HG03558 (cell line): ENCODE results near the gene CCL1.
A peak's percentile ranks its signal among the peaks of the same experiment; 100 is the strongest.

ENCODE experiments used
- ATAC-seq: cut with Tn5 transposase; IDR thresholded peaks from one replicate; pipeline ENCODE4 v1.9.1; 2021; ENCODE audit warnings: moderate number of reproducible peaks; ENCODE audit not compliant: unreplicated experiment; ENCODE audit errors: extremely low read depth

CCL1 gene

DNA sequence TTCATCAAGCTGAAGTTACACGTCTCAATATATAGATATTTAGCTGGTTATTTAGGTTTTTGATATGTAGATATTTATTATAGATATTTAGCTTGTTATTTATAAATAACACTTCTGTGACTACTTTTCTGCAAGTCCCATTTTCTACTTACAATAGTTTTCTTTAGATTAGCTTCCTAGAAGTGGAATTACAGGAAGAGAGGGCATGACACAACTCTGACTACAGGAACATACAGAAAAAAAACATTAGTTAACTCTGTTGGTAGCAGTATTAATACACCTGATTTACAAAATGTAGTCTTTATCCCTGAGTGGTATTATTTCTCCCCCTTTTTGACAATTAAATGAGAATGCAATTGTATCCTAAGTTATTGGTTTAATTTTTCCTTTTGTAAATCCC, 21.2 kb upstream of the CCL1 start:
- ATAC-seq, result no peak

- no peak for ATAC-seq
Measured at GRCh38 chr17:34383216-34383615, 20.2 kb upstream of the CCL1 start.

- no peak for ATAC-seq
Measured at GRCh38 chr17:34382621-34383124, 19.6 kb upstream of the CCL1 start.

- ATAC-seq, result no peak
Measured at GRCh38 chr17:34379868-34380267, 16.8 kb upstream of the CCL1 start.

- peak; percentile 47 for ATAC-seq
Measured at GRCh38 chr17:34378664-34379101, 15.7 kb upstream of the CCL1 start.

- no peak for ATAC-seq
Measured at GRCh38 chr17:34377078-34377823, 14.2 kb upstream of the CCL1 start.

DNA sequence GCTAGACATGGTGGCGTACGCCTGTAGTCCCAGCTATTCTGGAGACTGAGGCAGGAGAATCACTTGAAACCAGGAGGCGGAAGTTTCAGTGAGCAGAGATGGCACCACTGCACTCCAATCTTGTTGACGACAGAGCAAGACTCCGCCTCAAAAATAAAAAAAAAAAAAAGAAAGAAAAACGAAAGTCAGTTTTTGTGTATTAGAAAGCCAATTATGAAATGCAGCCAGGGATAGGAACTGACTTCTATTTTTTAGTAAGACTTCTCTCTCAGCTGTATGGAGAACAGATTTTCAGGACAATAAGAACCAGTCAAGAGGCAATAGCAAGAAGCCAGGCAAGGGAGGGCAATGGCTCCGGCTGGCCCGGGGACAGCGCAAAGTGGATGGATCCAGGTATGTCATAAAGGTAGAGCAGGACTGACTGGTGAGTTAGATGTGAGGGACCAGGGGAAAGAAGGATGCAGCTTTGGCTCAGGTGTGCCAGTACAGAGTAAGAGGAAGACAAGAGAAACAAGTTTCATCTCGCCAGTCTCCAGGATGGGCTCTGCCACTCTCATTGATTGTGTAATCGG, 12.5 kb upstream of the CCL1 start:
- ATAC-seq, result no peak

- ATAC-seq, result no peak
Measured at GRCh38 chr17:34374457-34374856, 11.4 kb upstream of the CCL1 start.

DNA sequence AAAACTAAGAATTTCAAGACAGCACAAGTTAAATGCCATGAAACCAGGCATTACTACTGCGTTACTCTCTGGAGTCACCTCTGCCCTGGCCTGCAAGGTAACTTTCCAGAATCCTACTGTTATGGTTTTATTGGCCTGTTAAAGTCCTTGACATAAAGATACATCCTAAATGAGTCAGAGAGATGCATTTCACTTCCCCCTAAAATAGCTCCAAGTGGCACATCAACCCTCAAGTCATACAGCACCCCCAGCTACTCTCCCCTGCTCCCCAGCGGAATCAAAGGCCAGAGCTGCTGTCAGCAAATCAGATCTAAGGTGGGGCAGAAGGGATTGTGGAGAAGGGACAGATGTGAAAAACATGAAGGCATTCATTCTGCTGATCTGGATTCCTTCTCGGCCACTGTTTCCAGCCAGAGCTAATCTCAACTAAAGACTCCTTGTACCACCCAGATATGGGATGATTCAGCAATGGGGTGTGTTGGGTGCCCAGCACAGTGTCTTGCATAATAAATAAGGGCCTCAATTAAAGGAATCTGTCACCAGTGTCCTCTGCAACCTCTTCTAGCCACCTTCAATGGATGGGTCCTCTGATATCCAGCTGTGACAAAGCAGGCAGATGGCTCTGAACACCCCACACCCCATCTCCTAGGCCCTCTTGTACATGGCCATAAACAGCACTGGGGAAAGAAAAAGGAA, 8.5 kb upstream of the CCL1 start:
- no peak for ATAC-seq

- no peak for ATAC-seq
Measured at GRCh38 chr17:34370997-34371395, 8.0 kb upstream of the CCL1 start.

DNA sequence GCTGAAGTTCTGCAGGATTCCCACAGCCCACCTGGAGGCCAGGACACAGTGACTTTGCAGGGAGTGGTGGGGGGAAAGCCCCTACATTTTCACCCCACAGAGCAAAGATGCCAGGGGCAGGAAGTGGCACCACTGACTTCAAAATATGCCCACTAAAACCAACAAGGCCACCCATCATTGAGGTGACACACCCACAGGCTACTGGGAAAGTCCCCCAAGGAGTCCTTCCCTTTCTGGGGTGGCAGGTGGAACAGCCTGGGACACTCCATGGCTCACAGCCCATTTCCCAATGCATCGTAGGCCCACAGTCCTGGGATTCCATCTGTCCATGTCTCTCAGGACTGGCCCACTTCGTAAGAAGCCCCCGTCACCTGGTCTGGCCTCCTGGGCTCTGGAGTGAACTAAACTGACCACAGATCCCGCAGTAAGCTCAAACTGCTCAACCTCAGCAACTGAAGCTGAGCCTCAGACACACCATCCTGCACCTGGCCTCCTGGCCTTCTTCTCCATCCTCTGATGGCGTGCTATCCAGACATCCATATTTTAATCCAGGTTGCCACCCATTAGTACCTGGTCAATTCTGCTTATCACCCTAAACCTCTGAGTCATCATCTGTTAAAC, 7.5 kb upstream of the CCL1 start:
- ATAC-seq, result no peak

- no peak for ATAC-seq
Measured at GRCh38 chr17:34369571-34369970, 6.5 kb upstream of the CCL1 start.

DNA sequence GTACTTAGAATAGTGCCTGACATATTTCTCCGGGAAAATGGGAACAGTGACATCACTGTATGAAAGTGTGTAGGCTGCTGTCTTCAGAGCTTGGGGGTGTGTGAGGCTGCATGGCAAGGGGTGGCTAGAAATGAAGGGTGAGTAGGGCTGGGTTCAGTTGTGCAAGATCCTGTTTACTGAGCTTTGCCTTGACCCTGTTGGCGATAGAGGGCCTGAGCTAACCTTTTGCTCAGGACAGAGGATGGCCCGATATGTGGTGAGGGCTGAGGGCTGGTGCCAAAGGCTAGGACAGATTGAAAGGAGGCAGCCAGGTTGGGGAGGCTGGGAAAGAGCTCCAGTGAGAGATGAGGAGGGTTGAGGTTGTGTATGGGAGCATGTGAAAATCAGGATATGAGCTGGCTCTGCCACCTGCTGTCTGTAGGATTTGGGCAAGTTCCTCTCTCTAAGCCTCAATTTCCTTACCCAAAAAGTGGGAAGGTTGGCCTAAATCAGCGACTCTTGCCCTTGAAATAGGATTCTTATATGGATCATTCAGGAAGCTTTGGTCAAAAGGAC, 6.0 kb upstream of the CCL1 start:
- ATAC-seq, result no peak

- ATAC-seq, result no peak
Measured at GRCh38 chr17:34368196-34368945, 5.3 kb upstream of the CCL1 start.

- no peak for ATAC-seq
Measured at GRCh38 chr17:34367486-34368195, 4.6 kb upstream of the CCL1 start.

GRCh38 chr17:34366529-34367107, 3.6 kb upstream of the CCL1 start:
- no peak for ATAC-seq

DNA sequence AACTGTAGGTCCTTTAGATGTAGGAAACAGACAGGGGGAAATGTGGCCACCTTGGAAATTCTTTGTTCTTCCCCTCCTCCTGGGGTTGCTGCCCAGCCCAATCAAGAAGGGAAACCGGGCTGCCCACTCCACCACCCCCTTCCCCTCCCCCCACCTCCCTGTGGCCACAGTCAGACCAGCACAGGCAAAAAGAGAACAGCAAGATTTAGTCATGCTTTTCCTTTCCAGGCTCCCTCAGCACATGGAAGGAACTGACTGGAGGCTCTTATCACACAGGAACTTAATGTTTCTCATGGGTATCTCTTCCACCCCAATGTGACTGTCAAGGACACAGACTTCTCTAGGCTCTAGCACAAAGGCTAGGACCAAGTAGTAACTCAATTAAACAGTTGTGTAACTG, 3.0 kb upstream of the CCL1 start:
- no peak for ATAC-seq

DNA sequence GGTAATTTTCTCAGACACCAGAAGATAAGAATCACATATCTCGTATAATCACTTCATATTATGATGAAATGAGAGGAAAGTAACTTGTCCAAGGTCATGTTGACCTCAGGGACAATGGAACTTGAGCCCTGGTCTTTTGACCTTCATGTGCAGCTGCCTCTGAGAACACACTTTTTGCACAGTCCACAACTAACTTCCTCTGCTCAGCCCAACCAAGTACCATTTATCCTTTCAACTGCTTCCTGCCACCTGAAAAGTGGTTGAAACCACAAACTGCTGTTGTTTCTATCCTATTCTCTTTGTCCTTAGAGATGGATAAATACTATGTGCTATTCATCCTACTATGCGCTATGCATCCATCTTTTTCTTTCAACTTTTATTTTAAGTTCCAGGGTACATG, 2.3 kb upstream of the CCL1 start:
- ATAC-seq, result no peak

DNA sequence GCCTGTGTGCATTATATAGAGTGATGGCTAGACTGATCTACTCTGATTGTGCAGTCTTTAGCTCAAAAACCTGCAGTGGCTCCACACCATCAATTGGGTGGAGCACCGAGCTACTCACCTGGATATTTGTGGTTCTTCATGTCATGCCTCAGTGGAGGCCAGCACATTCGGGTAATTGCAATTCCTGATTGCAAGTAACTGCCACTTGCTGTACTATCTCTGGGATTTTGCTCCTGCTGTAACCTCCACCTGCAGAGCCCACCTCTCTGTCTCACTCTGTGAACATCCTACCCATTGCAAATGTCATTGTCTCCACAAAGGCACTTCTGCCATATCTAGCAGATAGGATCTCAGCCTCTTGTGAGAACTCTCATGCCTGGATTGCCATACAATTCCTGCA, 1.7 kb upstream of the CCL1 start:
- ATAC-seq, result no peak
